ENCODE data around the gene MINDY4. TPM values are rescaled to one million over a fixed set of nuclear protein-coding genes. Genes with fewer than 3 reads are reported as not detected.

MINDY4 gene
- total RNA-seq, 2 donors from 2014 or later = 3.9 to 5.1 TPM

DNA sequence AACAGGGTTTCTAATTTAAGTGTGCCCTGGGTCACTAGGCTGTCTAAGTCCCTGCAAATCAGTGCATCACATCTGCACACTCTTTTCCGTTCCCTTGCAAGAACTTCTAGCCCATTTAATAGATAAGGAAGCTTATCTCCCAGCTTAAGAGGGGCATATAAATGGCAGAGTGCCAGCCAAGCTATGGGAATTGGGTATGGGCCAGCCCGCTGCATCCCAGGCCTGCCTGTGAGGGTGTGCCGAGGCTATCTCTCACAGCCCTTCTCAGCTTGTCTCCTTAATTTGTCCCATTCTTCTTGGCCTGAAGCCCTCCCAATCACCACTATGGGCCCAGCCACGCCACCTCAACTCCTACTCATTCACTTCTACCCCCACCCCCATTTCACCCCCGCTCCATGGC is 155.1 kb downstream of the MINDY4 start:
- DNase-seq (peak; percentile 21), ATAC-seq (peak in 1 of 2 donors; percentile 7)
- intact Hi-C loops (cut with DNase I) = no loop called here

DNA sequence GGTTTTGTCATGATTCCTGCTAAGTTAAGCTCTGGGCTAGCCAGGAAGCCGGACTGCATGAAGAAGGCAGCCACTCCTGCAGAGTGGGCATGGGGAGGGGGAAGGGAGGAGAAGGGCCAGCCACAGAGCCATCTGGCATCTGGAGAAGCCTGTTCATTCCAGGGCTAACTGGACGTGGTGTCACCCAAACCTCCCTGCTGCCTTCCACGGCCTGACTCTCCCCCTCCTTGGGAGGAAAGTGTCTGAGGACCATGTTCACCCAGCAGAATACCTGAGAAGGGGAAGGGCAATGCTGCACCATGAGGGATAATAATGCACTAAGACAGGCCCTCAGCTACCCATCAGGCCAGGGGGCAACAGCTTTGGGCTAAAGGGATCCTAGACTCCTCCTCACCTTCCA is 155.8 kb downstream of the MINDY4 start:
- DNase-seq (no peak), ATAC-seq (no peak)
- intact Hi-C loops (cut with DNase I) = no loop called here

GRCh38 chr7:30927559-30927958 is 156.3 kb downstream of the MINDY4 start:
- intact Hi-C loops (cut with DNase I) = no loop called here
- DNase-seq (no peak), ATAC-seq (no peak)

- no peak for ATAC-seq
- intact Hi-C loops (cut with DNase I) = no loop called here
- DNase-seq = no peak
Observed at GRCh38 chr7:30928254-30928872, 157.1 kb downstream of the MINDY4 start.

- intact Hi-C loops (cut with DNase I) = no loop called here
- ATAC-seq = no peak
- no peak for DNase-seq
Observed at GRCh38 chr7:30929686-30930085, 158.5 kb downstream of the MINDY4 start.

DNA sequence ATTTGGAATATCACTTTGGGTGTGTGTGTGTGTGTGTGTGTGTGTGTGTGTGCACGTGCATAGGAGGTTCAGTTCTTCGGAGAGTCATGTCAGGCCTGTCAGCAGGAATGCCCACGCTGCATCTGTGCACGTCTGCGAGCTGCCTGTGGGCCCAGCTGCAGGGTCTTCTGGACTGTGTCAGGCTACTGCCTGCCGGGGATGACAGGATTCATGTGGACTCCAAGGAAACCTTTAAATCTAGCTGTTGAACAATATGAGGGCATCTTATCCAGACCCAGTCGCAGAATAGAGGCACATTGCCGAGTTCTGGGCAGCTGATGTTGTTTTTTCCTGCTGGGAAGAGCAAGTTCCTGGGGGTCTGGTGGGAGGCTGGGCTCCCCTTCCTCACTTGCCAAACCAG is 159.4 kb downstream of the MINDY4 start:
- DNase-seq = no peak
- peak; percentile 7 to 69 for ATAC-seq

GRCh38 chr7:30931161-30931928 is 160.1 kb downstream of the MINDY4 start:
- intact Hi-C loops (cut with DNase I) = no loop called here
- peak; percentile 46 to 51 for ATAC-seq
- peak; percentile 55 for DNase-seq

More for the DNA sequence above, 159.4 kb downstream of the MINDY4 start:
- intact Hi-C loops (cut with DNase I) = no loop called here

- no peak for DNase-seq
- ATAC-seq = no peak
- intact Hi-C loops (cut with DNase I) = no loop called here
Observed at GRCh38 chr7:30931929-30932540, 160.8 kb downstream of the MINDY4 start.

GRCh38 chr7:30932562-30932961 is 161.3 kb downstream of the MINDY4 start:
- DNase-seq (no peak), ATAC-seq (no peak)

DNA sequence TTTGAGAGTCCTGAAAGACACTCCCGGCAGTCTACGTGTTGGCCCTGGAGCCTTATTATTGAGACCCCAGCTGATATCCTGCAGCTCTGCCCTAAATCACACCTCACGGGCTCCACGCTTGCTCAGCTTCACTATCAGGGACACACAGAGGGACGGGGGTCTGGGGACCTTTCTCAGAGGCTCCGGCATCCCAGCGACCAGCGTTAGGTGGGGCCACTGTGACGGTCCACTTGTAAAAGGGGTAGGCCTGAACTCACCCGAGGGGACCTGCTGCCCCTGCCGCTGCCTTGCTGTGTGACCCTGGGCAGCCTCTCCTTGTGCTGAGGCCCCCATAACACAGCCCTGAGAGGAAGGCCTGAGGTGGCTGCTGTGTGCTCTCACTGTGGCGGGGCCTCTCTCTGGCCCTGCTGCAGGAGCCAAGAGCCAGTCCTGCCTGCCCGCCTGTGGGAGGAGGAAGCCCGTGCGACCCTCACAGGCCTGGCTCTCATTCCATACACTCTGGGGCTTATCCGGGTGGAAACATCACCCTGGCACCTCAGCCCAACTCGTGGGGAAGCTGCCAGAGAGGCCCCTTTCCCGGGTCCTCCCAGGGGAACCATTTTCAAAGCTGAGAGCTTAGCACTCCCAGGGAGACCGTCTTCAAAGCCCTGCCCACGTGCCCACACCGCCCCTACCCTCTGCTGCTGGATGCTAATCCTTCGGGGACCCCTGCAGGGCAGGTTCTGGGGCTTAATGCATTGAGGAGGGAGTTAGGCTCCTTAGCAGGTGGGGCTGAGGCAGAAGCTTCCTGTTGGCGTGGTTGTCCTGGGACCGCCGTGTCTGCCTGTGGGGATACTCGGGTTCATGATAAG is 162.1 kb downstream of the MINDY4 start:
- ATAC-seq (no peak), DNase-seq (no peak)
- intact Hi-C loops (cut with DNase I) = no loop called here

More at GRCh38 chr7:30932562-30932961, 161.3 kb downstream of the MINDY4 start:
- intact Hi-C loops (cut with DNase I) = no loop called here

DNA sequence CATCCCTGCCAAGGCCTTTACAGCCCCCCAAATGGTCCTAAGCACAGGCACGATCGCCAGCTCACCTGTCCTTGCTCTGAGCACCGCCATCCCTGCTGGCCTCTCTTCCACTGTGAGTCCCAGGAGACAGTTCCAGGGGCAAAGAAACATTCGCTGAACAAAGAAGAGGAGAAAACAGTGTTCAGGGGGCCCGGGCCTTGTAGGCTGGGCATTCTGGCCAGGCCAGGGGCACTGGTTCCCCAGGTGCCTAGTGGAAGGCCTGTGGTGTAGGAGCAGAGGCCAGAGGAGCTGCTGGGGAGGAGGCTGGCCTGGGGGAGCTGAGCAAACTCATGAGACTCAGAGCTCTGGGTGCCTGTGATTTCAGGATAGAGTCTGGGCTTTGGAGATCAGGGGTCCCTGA is 163.0 kb downstream of the MINDY4 start:
- intact Hi-C loops (cut with DNase I) = no loop called here
- ATAC-seq (no peak), DNase-seq (no peak)

DNA sequence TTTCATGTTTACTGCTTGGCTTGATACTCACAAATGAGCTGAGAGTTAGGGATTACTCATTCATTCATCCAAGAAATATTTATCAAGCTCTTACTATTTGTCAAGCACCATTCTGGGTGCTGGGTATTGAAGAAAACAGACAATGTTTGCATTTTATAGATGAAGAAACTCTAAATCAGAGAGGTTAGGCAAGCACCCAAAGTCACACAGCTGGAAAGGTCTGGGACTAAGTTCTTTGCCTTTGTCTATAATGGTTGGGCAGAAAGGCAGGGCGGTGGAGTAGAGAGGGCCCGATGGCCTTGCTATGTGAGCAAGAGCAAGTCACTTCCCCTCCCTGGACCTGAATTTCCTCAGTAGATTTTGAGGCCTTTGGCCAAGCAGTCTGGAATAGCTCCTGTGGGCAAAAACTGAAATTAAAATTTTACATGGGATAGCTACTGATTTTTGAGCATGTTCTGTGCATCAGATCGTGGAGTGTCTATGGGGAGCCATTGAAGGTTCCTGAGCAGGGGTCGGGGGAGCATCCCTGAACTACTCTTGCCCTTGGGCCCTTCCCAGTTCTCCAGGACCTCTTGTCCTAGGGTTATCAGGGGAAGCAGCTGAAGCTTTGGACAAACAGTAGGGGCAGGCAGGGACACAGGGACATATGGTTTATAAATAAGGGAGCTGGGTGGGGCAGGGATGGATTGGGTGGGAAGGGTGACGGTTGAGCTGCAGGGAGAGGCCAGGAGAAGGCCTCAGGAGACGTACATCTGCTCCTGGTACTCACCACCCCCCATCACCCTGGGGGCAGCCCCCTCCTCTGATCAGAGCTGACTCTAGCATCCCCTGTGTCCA is 163.7 kb downstream of the MINDY4 start:
- DNase-seq = no peak
- intact Hi-C loops (cut with DNase I) = loop anchor here in 1 of 2 donors (5.0 kb wide), 1 partner anchor 133 kb away; no protein-coding TSS in a partner anchor
- ATAC-seq = no peak

DNA sequence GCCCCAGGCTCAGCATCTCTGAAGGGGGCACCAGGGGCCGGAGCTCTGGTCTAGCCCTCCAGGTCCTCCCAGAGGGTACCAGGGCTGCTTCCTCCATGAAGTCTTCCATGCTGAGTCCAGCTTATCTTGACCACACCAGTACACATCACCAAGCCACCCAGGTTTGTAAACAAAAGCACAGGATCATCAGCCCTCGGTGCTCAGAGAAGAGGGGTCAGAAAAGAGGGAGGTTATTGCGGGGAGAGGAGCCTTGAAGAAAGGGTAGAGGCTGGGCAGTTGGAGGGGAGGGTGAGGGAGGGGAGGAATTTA is 164.3 kb downstream of the MINDY4 start:
- intact Hi-C loops (cut with DNase I) = loop anchor here in 1 of 2 donors (5.0 kb wide), 1 partner anchor 133 kb away; no protein-coding TSS in a partner anchor
- ATAC-seq = no peak

GRCh38 chr7:30936650-30937245 is 165.5 kb downstream of the MINDY4 start:
- intact Hi-C loops (cut with DNase I) = loop anchor here in 1 of 2 donors (5.0 kb wide), 1 partner anchor 134 kb away; no protein-coding TSS in a partner anchor
- no peak for ATAC-seq
- no peak for DNase-seq

More for the DNA sequence above, 164.3 kb downstream of the MINDY4 start:
- no peak for DNase-seq

DNA sequence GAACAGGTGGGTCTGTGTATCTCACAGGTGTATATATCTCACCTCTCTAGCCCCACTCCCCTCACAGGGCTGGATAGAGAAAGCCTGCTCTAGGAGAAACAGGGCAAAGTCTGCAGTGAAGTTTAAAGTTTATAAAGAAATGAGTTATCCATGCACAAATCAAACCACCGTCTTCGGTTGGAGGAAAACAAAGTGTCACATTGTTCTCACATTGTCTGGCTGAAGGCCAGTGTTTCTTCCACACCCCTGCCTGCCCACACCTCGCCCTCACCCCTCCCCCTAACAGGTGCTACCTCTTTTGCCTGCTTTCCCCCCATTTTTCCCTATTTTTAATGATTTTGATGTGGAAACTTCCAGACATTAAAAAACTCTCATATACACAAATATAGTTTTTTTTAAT is 166.2 kb downstream of the MINDY4 start:
- intact Hi-C loops (cut with DNase I) = loop anchor here in 1 of 2 donors (5.0 kb wide), 1 partner anchor 135 kb away; no protein-coding TSS in a partner anchor
- no peak for DNase-seq

GRCh38 chr7:30938435-30939316 is 167.5 kb downstream of the MINDY4 start:
- ATAC-seq (peak; percentile 86 to 91), DNase-seq (peak; percentile 83)
- intact Hi-C loops (cut with DNase I) = loop anchor here in 1 of 2 donors (5.0 kb wide), 1 partner anchor 136 kb away; no protein-coding TSS in a partner anchor

More for the DNA sequence above, 166.2 kb downstream of the MINDY4 start:
- ATAC-seq = no peak
